Activated CD8-positive, alpha-beta T cell treated with anti-CD3 and anti-CD28 coated beads for 36 hours (primary cell): Measurements from ENCODE around the gene SUPT3H. TPM values are rescaled to one million over a fixed set of nuclear protein-coding genes. Genes with fewer than 3 reads are reported as not detected.
A peak's percentile ranks its signal among the peaks of the same experiment; 100 is the strongest.
"Not testable (repeated sequence)": the region's sequence is repeated elsewhere in the genome, so short reads cannot be mapped to it uniquely, and the experiment has no call there.

Experiments
- ATAC-seq: fragments of 200-7000 bp; cut with Tn5 transposase; one replicate; pipeline ENCODE4 v1.10.0; 2021; ENCODE audit warnings: mild to moderate bottlenecking, moderate library complexity
- CTCF ChIA-PET: fragments of 350-600 bp; sonication (Branson Sonifier 250); formaldehyde crosslinking; loops from one replicate; lab custom pipeline; 2021; ENCODE audit warnings: antibody characterized with exemption; lab: Charles Lee
- POLR2A ChIA-PET: fragments of 350-600 bp; sonication (Branson Sonifier 250); formaldehyde crosslinking; loops from one replicate; lab custom pipeline; 2021; ENCODE audit warnings: antibody characterized with exemption; lab: Charles Lee
- DNase-seq: peaks from one replicate; pipeline ENCODE4 v3.0.0-alpha.2; 2020
- H3K27ac Mint-ChIP-seq: one replicate; pipeline ENCODE4 v1.8.0; 2021; ENCODE audit warnings: mild to moderate bottlenecking, mixed read lengths
- H3K27me3 Mint-ChIP-seq: one replicate; pipeline ENCODE4 v1.8.0; 2021; ENCODE audit warnings: mixed read lengths
- H3K36me3 Mint-ChIP-seq: one replicate; pipeline ENCODE4 v1.8.0; 2021; ENCODE audit warnings: low read depth, mixed read lengths
- H3K4me1 Mint-ChIP-seq: one replicate; pipeline ENCODE4 v1.8.0; 2021; ENCODE audit warnings: low read depth, mixed read lengths
- H3K4me3 Mint-ChIP-seq: one replicate; pipeline ENCODE4 v1.8.0; 2021; ENCODE audit warnings: mild to moderate bottlenecking, moderate library complexity, mixed read lengths
- H3K9me3 Mint-ChIP-seq: one replicate; pipeline ENCODE4 v1.8.0; 2021; ENCODE audit warnings: mixed read lengths
- intact Hi-C: fragments of 100-400 bp; cut with micrococcal nuclease; formaldehyde crosslinking; loops from one replicate; pipeline ENCODE4 v1.10.0; 2022
- total RNA-seq, 2 experiments: library from RNA; stranded (reverse); gene quantifications; one replicate each; pipeline ENCODE4 v1.2.3, GENCODE V29; 2021
- TF ChIP-seq, protein P1 (sequence below): fragments of 200-600 bp; IDR thresholded peaks from one replicate; pipeline ENCODE4 v1.8.0; 2022; ENCODE audit warnings: antibody characterized with exemption, mild to moderate bottlenecking

SUPT3H gene
- total RNA-seq, 2 experiments from 2014 or later, result 20.0 to 20.2 TPM

DNA sequence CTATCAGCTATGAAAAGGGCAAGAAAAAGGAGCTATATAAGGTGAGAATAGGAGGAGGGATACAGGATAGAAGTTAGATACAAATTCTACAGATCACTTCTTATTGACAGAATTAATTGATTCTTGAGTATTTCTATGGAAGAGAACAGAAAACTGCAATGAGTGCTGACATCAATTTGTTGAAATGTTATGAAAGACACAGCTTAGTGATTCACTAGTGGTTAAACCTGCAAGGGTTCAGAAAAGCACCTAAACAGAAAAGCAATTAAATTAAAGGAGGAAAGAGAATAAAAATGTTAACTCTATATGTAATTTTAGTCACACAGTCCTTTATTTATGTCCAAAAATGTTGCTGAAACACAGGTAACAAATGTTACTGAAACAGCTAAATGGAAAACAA is 304.0 kb downstream of the SUPT3H start:
- ChIA-PET POLR2A (no interaction called here), CTCF (no interaction called here)
- peaks cover 15% of the 10 kb centered on the region for H3K9me3 Mint-ChIP-seq
- H3K4me1 Mint-ChIP-seq, result peaks cover 34% of the 10 kb centered on the region
- DNase-seq (no peak), ATAC-seq (no peak)
- H3K36me3 Mint-ChIP-seq, result peaks cover 15% of the 10 kb centered on the region
- TF ChIP-seq, protein P1, sequence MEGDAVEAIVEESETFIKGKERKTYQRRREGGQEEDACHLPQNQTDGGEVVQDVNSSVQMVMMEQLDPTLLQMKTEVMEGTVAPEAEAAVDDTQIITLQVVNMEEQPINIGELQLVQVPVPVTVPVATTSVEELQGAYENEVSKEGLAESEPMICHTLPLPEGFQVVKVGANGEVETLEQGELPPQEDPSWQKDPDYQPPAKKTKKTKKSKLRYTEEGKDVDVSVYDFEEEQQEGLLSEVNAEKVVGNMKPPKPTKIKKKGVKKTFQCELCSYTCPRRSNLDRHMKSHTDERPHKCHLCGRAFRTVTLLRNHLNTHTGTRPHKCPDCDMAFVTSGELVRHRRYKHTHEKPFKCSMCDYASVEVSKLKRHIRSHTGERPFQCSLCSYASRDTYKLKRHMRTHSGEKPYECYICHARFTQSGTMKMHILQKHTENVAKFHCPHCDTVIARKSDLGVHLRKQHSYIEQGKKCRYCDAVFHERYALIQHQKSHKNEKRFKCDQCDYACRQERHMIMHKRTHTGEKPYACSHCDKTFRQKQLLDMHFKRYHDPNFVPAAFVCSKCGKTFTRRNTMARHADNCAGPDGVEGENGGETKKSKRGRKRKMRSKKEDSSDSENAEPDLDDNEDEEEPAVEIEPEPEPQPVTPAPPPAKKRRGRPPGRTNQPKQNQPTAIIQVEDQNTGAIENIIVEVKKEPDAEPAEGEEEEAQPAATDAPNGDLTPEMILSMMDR, result no peak
- intact Hi-C loops, result no loop called here
- no peak overlapping the region for H3K4me3 Mint-ChIP-seq
- peak overlapping the region; percentile 55 for H3K27ac Mint-ChIP-seq
- H3K27me3 Mint-ChIP-seq, result no peaks in the 10 kb centered on the region

DNA sequence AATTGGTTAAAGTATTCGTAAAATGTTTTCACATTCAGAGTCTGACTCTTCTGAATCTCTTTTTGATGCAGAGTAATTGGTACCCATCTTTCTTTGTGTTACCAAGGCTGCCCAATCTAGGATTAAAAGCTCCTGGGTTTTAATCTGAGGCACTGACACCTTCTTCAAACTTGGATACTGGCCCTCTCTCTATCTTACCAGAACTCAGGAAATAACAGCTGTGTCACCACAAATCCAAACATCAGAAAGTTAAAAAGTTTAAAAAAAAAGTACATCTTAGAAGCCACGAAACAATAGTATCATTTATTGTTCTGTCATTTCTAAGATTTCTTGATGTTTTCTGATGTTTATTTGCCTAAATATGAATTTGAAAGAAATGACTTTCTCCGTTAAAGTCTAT is 305.1 kb downstream of the SUPT3H start:
- Mint-ChIP-seq H3K27ac (no peak overlapping the region), H3K4me3 (no peak overlapping the region), H3K36me3 (peaks cover 5% of the 10 kb centered on the region), H3K4me1 (peaks cover 34% of the 10 kb centered on the region), H3K27me3 (no peaks in the 10 kb centered on the region), H3K9me3 (peaks cover 5% of the 10 kb centered on the region)
- ATAC-seq (no peak), DNase-seq (no peak)
- TF ChIP-seq, protein P1, result no peak
- intact Hi-C loops, result no loop called here
- ChIA-PET CTCF (no interaction called here), POLR2A (no interaction called here)

- H3K9me3 Mint-ChIP-seq, result peaks cover 3% of the 10 kb centered on the region
- H3K27me3 Mint-ChIP-seq, result no peaks in the 10 kb centered on the region
- no peak overlapping the region for H3K27ac Mint-ChIP-seq
- no peak for ATAC-seq
- H3K4me3 Mint-ChIP-seq, result no peak overlapping the region
- no peak for DNase-seq
- POLR2A ChIA-PET, result no interaction called here
- TF ChIP-seq, protein P1, result no peak
- H3K4me1 Mint-ChIP-seq, result peaks cover 34% of the 10 kb centered on the region
- peaks cover 3% of the 10 kb centered on the region for H3K36me3 Mint-ChIP-seq
- CTCF ChIA-PET, result no interaction called here
- intact Hi-C loops, result no loop called here
Measured at GRCh38 chr6:45072016-45072415, 305.7 kb downstream of the SUPT3H start.

DNA sequence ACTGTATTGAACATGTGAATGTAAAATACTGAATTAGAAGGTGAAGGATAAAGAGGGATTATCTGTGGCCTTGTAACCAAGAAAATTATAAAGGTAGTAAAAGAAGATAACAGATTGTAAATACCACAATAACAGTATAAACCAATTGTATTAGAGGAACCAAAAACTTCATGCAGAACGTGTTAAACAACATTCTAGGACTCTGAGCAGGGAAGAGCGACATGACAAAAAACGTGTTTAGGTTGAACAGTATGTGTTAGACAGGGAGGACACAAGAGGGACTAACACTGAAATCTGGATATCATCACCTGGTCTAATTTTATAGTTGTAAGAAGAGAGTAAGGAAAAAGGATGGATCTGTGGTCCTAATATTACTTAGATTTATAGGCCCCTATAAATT is 308.6 kb downstream of the SUPT3H start:
- Mint-ChIP-seq H3K9me3 (no peaks in the 10 kb centered on the region), H3K27ac (no peak overlapping the region), H3K4me3 (no peak overlapping the region), H3K4me1 (peaks cover 23% of the 10 kb centered on the region), H3K27me3 (no peaks in the 10 kb centered on the region), H3K36me3 (no peaks in the 10 kb centered on the region)
- CTCF ChIA-PET, result no interaction called here
- POLR2A ChIA-PET, result no interaction called here
- intact Hi-C loops, result no loop called here
- DNase-seq (no peak), ATAC-seq (no peak)
- TF ChIP-seq, protein P1, result no peak

DNA sequence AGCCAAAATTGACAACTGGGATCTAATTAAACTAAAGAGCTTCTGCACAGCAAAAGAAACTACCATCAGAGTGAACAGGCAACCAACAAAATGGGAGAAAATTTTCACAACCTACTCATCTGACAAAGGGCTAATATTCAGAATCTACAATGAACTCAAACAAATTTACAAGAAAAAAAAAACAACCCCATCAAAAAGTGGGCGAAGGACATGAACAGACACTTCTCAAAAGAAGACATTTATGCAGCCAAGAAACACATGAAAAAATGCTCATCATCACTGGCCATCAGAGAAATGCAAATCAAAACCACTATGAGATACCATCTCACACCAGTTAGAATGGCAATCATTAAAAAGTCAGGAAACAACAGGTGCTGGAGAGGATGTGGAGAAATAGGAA is 310.3 kb downstream of the SUPT3H start:
- ATAC-seq, H3K4me3 Mint-ChIP-seq, intact Hi-C loops, CTCF ChIA-PET, POLR2A ChIA-PET, DNase-seq, H3K9me3 Mint-ChIP-seq, H3K27me3 Mint-ChIP-seq, H3K27ac Mint-ChIP-seq, H3K36me3 Mint-ChIP-seq: not testable (repeated sequence)
- H3K4me1 Mint-ChIP-seq, result peaks cover 11% of the 10 kb centered on the region

DNA sequence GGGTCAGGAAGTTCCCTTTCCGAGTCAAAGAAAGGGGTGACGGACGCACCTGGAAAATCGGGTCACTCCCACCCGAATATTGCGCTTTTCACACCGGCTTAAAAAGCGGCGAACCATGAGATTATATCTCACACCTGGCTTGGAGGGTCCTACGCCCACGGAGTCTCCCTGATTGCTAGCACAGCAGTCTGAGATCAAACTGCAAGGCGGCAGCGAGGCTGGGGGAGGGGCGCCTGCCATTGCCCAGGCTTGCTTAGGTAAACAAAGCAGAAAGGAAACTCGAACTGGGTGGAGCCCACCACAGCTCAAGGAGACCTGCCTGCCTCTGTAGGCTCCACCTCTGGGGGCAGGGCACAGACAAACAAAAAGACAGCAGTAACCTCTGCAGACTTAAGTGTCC is 315.1 kb downstream of the SUPT3H start:
- DNase-seq, CTCF ChIA-PET, ATAC-seq, H3K9me3 Mint-ChIP-seq, intact Hi-C loops, POLR2A ChIA-PET, H3K4me1 Mint-ChIP-seq, H3K27me3 Mint-ChIP-seq, H3K4me3 Mint-ChIP-seq, H3K27ac Mint-ChIP-seq, H3K36me3 Mint-ChIP-seq: not testable (repeated sequence)
